HG03139 (cell line): ENCODE measurements around the gene DRD1.
"Not testable (repeated sequence)": the region's sequence is repeated elsewhere in the genome, so short reads cannot be mapped to it uniquely, and the experiment has no call there.

Source experiments
- ATAC-seq: cut with Tn5 transposase; IDR thresholded peaks from one replicate; pipeline ENCODE4 v1.9.1; 2021; ENCODE audit not compliant: unreplicated experiment

Gene DRD1

GRCh38 chr5:175436359-175436758 lies 7.6 kb downstream of the DRD1 start:
- ATAC-seq = no peak

DNA sequence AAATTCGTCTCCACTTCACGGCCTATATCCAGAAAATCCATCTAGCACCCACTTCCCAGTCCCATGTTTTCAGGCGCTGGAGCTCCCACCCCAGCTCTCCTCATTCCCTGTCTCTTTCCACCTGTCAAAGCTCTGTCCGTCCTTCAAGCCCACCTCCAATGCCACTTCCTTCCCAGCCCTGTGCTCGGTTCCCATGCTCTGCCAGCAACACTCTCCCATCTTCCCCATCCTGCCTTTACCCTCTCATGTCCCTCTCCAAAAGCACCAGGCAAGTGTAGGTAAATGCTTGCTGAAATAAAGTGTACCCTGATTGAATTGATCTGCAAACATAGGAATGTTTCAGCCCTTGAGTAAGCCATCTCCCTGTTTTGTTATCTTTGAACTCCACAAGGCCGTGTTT lies 9.2 kb downstream of the DRD1 start:
- no peak for ATAC-seq

GRCh38 chr5:175427762-175428161 lies 16.2 kb downstream of the DRD1 start:
- ATAC-seq = no peak

DNA sequence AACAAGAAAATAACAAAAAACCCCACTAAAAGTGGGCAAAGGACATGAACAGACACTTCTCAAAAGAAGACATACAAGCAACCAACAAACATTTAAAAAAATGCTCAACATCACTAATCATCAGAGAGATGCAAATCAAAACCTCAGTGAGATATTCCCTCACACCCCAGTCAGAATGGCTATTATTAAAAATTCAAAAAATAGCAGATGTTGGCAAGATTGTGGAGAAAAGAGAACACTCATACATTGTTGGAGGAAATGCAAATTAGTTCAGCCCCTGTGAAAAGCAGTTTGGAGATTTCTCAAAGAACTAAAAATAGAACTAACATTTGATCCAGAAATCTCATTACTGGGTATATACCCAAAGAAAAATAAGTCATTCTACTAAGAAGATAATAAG lies 19.4 kb downstream of the DRD1 start:
- not testable (repeated sequence) for ATAC-seq

- no peak for ATAC-seq
Measured at GRCh38 chr5:175422058-175422457, 21.9 kb downstream of the DRD1 start.

DNA sequence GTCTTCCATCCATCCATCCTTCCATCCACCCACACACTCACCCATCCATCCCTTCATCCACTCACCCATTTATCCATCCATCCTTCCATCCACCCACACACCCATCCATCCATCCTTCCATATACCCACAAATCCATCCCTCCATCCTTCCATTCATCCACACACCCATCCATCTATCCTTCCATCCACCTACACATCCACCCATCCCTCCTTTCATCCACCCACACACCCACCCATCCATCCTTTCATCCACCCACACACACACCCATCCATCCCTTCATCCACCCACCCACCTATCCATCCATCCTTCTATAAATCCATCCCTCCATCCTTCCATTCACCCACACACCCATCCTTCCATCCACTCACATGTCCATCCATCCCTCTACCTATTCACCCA lies 23.6 kb downstream of the DRD1 start:
- ATAC-seq = no peak

GRCh38 chr5:175418251-175418650 lies 25.7 kb downstream of the DRD1 start:
- no peak for ATAC-seq

GRCh38 chr5:175417384-175417783 lies 26.6 kb downstream of the DRD1 start:
- ATAC-seq = no peak

GRCh38 chr5:175415303-175415702 lies 28.7 kb downstream of the DRD1 start:
- no peak for ATAC-seq

GRCh38 chr5:175410926-175411325 lies 33.1 kb downstream of the DRD1 start:
- no peak for ATAC-seq

- no peak for ATAC-seq
Measured at GRCh38 chr5:175406300-175406699, 37.7 kb downstream of the DRD1 start.

- ATAC-seq = not testable (repeated sequence)
Measured at GRCh38 chr5:175397590-175398297, 46.2 kb downstream of the DRD1 start.

DNA sequence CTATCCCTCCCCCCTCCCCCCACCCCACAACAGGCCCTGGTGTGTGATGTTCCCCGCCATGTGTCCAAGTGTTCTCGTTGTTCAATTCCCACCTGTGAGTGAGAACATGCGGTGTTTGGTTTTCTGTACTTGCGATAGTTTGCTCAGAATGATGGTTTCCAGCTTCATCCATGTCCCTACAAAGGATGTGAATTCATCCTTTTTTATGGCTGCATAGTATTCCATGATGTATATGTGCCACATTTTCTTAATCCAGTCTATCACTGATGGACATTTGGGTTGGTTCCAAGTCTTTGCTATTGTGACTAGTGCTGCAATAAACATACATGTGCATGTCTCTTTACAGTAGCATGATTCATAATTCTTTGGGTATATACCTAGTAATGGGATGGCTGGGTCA lies 48.6 kb downstream of the DRD1 start:
- ATAC-seq = not testable (repeated sequence)

DNA sequence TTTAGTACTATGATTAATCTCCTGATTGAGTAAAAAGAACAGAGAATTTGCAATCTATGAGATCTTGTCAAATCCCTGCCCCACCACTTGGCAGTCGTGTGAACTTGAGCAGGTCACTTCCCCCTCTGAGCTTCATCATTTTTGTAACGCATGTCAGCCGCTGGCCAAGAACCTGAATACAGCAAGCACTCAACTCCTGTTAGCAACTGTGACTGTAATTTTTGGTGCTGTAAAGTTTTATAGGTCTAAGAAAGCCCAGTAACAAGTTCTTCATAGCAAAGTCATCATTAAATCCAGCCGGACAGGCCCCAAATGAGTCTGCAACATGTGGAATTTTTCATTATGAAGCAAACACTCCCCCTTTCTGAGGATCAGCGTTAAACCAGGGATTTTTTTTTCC lies 49.4 kb downstream of the DRD1 start:
- ATAC-seq = no peak

DNA sequence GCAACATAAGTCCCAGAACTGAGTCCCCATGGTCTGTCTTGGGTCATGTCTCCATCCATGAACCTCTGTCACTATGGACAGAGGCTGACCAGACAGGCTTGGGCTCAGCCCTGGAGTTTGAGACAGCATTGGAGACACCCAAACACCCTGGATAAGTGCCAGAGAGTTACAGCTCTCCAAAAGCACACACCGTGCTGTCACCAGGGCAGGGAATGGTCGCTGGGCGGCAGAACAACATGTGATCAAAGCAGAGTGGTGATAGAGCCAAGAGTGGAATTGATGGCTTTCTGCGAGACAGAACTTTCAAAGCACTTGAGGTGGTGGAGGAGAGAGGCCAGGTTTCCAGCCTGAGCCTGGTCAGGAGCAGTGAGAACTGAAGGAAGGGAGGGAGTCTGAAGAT lies 50.1 kb downstream of the DRD1 start:
- ATAC-seq = no peak

DNA sequence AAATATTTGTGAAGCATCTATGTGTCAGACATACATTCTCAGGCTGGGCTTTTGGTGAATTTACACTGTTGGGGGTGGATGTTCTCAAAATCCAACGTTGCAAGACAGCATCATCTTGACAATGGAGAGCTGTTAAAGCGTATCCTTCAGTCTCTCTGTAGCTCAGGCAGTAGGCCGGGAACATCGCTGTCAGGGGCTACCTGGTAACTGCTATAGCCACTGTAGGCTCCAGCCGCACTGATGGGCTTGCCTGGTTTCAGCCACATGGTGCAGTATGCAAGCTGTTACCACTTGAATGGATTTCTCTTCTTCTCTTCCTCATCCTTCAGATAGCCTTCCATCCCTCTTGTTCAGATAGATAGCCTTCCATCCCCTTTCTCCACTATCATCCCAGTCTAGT lies 51.7 kb downstream of the DRD1 start:
- no peak for ATAC-seq

GRCh38 chr5:175390352-175391083 lies 53.5 kb downstream of the DRD1 start:
- no peak for ATAC-seq
